Measurements from ENCODE around the gene OR8B8.

DNA sequence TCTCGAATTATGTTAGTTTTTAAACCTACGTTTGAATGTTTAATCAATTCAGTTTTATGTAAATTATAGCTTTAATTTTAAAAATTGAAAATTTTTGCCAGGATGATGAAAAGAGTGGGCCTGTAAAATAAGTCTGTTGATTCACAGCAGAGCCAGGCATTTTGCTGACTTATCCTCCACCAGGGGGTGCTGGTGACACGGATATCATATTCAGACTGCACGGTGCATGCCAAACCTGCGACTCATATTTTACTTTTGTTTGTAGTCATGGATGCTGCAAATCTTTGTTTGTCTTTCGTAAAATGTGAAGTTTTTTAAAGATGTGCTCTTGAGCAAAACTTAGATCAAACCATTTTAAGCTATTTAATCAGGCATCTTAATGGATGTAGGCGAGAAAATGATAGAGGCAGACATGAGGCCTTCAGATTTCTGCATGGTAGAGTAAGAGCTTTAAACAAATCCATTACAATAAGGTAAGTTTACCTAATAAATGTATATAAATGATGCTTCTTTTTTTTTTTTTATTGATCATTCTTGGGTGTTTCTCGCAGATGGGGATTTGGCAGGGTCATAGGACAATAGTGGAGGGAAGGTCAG, 43.1 kb downstream of the OR8B8 start:
- TF ChIP-seq RAD21 (IDR thresholded peaks at IDR 0.05; ENCODE audit: low read depth) (peak; percentile 67), EGR1 (IDR thresholded peaks at IDR 0.05) (no peak), EP300 (IDR thresholded peaks at IDR 0.05; ENCODE audit: borderline replicate concordance) (no peak), NFIC (IDR thresholded peaks at IDR 0.05) (no peak), TAF1 (IDR thresholded peaks at IDR 0.05; ENCODE audit: low read depth) (no peak)

Measured in Ishikawa (cell line).